KBM-7 (cell line): ENCODE data around the gene FAM181B.
A peak's percentile ranks its signal among the peaks of the same experiment; 100 is the strongest.
"Not testable (repeated sequence)": the region's sequence is repeated elsewhere in the genome, so short reads cannot be mapped to it uniquely, and the experiment has no call there.

Experiments
- DNase-seq: peaks from one replicate; pipeline ENCODE4 v3.0.0-alpha.2; 2015
- in situ Hi-C: fragments of 300-500 bp; cut with MboI; formaldehyde crosslinking; loops from 2 replicates; pipeline ENCODE4 v1.14.3; 2020; ENCODE audit warnings: low sequenced_read_pairs, low pct_unique_long_range_greater_than_20kb, mixed read lengths

Gene FAM181B

DNA sequence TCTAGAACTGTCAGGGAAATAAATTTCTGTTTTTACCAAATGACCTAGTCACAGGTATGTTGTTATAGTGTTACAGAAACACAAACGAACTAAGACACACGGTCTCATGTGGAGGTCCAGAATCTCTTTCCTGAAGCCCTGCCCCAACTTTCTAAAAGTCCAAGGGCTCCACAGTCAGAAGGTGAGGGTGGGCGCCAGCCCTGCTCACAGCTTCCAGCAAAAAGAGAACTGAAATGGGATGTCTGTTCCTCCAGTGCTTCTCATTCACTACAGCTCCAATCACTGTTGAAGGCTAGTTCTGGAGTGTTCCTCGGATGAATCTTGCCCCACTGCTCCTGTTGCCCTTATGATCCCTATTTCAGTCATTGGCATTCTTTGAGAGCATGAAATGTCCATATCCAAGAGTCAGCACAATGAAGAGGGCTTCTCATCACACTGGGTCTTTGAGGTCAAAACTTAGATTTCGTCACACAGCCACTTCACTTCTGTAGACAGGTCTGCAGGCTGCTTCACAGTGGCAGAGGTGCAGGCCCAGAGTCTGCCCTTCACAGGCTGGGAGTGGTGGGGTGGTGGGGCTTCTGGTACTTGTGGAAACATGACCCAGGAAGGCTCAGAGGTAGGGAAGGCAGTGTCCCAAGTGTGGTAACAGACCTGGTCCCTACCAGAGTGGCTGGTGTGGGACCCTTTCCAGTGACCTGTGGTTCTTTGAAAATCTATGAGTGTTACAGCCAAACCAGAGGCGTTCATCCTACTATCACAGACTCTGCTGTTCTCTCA lies 34.9 kb downstream of the FAM181B start:
- in situ Hi-C loops: no loop called here
- DNase-seq: no peak

DNA sequence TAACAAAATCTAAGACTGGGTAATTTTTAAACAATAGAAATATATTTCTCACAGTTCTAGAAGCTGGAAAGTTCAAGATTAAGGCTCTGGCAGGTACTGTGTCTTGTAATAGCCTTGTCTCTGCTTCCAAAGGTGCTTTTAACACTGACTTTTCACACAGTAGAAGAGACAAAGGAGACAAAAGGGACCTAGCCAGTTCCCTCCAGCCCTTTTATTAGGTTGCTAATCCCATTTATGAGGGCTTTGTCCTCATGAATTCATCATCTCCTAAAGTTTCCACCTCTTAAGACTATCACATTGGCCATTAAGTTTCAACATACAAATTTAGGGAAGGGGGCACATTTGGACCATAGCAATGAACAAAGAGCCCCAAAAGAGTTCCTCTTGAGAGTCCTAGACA lies 40.7 kb downstream of the FAM181B start:
- DNase-seq: no peak
- in situ Hi-C loops: no loop called here

DNA sequence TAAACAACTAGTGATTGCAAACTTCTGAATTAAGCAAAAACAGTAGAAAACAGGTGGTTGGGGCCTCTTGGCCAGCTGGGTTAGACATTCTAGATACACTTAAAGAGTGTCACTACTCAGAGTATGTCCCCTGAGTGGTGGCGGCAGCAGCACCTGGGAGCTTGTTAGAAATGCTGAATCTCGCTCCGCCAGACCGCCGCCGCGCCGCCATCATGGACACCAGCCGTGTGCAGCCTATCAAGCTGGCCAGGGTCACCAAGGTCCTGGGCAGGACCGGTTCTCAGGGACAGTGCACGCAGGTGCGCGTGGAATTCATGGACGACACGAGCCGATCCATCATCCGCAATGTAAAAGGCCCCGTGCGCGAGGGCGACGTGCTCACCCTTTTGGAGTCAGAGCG lies 44.3 kb downstream of the FAM181B start:
- DNase-seq, in situ Hi-C loops: not testable (repeated sequence)

DNA sequence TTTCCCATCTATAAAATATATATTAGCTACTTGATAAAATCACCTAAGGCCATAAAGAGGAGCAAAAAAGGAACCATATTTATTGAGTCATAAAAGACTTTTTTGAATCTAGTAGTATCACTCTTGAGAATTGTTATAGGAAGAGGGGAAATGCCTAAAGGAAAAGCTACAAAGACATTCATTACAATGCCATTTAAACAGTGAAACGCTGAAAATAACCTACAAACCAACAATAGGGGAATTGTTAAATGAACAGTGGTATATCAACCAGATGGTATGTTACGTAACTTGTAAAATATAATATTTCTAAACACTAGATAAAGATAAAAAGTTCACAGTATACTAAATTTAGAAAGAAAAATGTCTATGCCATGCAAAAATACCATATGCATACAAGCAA lies 47.5 kb downstream of the FAM181B start:
- in situ Hi-C loops: no loop called here
- no peak for DNase-seq

DNA sequence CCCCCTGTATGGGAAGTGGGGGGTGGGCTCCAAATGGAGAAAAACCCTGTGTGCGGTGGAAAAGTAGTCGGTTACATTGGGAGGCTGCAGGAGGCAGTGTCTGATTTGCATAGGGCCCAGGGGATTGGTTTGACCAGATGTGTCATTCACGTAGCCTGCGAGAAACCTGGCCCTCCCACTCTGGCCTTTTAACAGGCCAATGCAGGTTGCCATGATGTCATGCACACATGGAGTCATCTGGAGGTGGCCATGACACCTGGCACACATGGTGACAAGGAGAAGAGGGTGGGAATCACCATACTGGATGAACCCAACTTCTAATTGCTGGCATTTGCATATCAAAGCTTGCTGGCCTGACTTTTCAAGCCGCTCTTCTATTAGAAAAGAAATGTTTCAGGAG lies 50.6 kb downstream of the FAM181B start:
- no peak for DNase-seq
- in situ Hi-C loops: no loop called here

- DNase-seq: peak; percentile 71
- in situ Hi-C loops: no loop called here
Measured at GRCh38 chr11:82682003-82682751, 51.5 kb downstream of the FAM181B start.

GRCh38 chr11:82680252-82680651 lies 53.4 kb downstream of the FAM181B start:
- peak; percentile 64 for DNase-seq
- in situ Hi-C loops: no loop called here
